Stimulated activated CD8-positive, alpha-beta memory T cell treated with anti-CD3 and anti-CD28 coated beads, Interleukin-2, amount 100 ng/mL, for 1 hour (primary cell): Measurements from ENCODE around the gene CD99L2.
"Not testable (repeated sequence)": the region's sequence is repeated elsewhere in the genome, so short reads cannot be mapped to it uniquely, and the experiment has no call there.

ENCODE experiments used
- DNase-seq, 2 donors: peaks; one replicate each; pipeline ENCODE4 v3.0.0-alpha.2; 2020; ENCODE audit warnings: low read depth in 2 of 2

Gene CD99L2

GRCh38 chrX:150856785-150857184, 41.7 kb downstream of the CD99L2 start:
- no peak for DNase-seq

- DNase-seq: no peak
These were observed 42.4 kb downstream of the CD99L2 start for GRCh38 chrX:150856101-150856500.

DNA sequence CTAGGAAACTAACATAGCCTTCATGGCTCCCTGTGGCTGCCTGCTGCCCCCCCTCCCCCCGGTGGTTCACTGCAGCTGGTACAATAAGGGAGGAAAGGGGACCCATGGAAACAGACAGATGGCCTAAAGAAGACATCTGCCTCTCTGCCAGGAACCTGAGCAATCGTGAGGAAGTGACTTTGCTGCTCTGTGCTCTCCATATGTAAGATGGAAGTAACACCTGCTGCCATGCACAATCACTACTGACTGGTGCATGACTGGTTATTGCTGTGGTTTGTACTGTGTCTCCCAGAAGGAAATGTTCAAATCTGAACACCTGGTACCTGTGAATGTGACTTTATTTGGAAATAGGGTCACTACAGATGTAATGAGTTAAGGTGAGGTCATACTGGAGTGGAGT, 43.6 kb downstream of the CD99L2 start:
- no peak for DNase-seq

GRCh38 chrX:150849996-150850720, 48.3 kb downstream of the CD99L2 start:
- no peak for DNase-seq

- DNase-seq: no peak
These were observed 49.0 kb downstream of the CD99L2 start for GRCh38 chrX:150849486-150849885.

DNA sequence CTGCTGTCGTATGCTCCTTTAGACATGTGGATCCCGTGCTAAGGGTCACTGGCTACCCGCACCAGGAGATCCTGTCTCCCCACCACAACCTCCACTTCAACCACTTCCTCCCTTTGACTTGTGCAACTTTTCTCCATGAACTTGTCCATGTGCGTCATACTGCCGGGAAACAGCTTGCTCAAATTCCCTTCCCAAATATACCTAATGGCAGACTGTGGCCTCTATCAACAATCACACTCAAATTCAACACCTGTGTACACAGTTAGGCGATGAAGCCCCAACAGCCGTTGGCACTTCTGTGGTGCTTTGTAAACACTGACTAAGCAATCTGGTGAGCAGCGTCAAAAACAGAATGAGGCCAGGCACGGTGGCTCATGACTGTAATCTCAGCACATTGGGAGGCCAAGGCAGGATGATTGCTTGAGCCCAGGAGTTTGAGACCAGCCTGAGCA, 49.5 kb downstream of the CD99L2 start:
- no peak for DNase-seq

GRCh38 chrX:150847088-150847487, 51.4 kb downstream of the CD99L2 start:
- DNase-seq: no peak

DNA sequence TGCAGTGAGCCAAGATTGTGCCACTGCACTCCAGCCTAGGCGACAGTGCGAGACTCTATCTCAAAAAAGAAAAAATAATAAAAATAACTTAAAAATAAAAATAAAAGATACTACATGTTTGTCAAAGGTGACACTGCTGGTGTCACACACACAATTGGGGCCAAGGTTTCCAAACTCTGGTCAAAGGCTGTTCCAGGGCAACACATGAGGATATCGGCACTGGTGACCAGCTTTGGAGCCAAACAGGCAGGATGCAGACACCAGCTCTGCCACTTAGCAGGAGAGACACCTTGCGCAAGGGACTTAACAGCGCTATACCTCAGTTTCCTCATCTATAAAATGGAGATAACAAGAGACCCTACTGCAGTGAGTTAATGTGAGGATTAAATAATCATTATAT, 52.3 kb downstream of the CD99L2 start:
- no peak for DNase-seq

- no peak for DNase-seq
These were observed 53.4 kb downstream of the CD99L2 start for GRCh38 chrX:150845091-150845490.

DNA sequence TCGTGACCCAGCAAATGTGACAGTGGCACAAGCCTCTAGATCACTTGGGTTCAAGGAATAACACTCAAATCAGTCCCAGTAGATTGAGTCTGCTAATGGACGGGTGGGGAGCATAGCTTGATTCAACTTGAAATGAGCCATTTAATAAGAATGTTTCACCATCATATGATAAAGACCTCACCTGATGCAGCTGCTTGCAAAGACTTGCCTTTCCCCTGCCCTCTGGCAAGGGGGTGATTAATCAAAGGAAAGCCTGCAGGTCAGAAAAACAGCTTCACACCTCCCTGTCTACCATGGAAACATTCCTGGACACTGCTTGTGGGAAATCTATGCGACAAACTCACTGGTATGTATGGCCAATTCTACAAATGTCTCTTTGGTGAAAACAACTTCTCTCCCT, 54.5 kb downstream of the CD99L2 start:
- no peak for DNase-seq

GRCh38 chrX:150842198-150842685, 56.2 kb downstream of the CD99L2 start:
- DNase-seq: no peak

DNA sequence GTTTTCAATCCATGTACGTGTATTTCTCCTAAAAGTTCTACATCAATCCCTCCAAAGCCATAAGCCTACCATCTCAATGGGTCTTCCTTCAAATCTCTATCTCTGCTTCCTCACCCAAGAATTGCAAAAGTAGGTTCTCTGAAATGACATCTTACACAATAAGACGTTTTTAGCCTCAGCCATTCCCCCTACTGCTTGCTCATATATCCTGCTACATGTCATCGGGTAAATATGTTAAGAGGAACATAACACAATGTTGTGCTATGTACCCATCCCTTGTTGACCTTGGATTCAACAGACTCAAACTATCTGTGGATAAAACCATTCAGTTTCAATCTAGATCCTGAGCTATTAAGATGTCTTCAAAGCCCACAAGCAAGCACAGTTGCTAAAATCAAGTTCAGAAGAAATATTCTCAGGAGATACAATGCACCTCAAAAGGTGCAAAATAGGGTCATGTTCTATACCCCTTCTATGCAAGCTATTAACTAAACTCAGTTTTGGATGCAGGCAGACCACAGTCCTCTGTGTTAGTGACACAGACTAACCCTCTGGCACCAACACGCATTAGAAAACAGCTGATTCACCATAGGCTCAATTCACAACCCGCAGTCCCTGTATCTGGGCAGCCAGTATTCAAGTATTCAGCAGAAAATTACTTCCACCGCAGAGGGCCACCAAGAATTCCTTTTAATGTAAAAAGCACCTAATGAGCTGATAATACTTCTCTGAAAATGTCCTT, 56.8 kb downstream of the CD99L2 start:
- DNase-seq: no peak

- DNase-seq: no peak
These were observed 60.6 kb downstream of the CD99L2 start for GRCh38 chrX:150837845-150838244.

DNA sequence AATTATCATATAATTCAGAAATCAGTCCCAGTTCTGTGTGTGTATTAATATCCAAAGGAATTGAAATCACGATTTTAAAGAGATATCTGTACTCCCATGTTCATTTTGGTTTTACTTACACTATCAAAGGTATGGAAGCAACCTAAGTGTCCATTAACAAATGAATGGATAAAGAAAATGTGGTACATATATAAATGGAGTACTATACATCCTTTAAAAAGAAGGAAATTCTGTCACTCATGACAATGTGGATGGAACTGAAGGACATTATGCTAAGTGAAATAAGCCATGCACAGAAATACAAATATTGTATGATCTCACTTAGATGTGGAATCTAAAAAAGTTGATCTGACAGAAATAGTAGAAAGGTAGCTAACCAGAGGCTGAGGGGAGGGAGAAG, 63.8 kb downstream of the CD99L2 start:
- DNase-seq: no peak

DNA sequence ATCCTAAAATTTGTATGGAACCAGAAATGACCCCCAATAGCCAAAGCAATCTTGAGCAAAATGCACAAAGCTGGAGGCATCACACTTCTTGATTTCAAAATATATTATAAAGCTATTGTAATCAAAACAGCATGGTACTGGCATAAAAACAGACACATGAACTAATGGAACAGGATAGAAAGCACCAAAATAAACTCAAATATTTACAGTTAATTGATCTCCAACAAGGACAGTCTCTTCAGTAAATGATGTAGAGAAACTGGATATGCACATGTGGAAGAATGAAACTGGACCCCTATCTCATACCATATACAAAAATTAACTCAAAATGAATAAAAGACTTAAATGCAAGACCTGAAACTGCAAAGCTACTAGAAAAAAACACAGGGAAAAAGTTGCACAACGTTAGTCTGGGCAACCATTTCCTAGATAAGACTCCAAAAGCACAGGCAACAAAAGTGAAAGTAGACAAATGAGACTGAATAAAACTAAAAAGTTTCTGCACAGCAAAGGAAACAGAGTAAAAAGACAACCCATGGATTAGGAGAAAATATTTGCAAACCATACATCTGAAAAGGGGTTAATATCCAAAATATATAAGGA, 64.9 kb downstream of the CD99L2 start:
- DNase-seq: no peak

- DNase-seq: no peak
These were observed 66.6 kb downstream of the CD99L2 start for GRCh38 chrX:150831863-150832262.

- no peak for DNase-seq
These were observed 69.7 kb downstream of the CD99L2 start for GRCh38 chrX:150828785-150829184.

- DNase-seq: not testable (repeated sequence)
These were observed 74.1 kb downstream of the CD99L2 start for GRCh38 chrX:150824352-150824751.

- not testable (repeated sequence) for DNase-seq
These were observed 74.6 kb downstream of the CD99L2 start for GRCh38 chrX:150823826-150824225.

DNA sequence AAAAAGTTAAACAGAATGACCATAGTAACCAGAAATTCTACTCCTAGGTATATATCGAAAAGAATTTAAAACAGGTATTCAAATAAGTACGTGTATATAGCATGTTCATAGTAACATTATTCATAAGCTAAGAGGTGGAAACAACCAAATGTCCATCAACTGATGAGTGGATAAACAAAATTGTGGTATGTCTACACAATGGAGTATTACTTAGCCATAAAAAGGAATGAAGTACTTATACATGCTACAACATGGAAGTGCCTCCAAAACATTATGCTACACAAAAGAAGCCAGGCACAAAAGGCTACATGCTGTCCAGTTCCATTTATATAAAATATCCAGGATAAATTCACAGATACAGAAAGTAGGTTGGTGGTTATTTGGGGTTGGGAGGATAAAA, 76.5 kb downstream of the CD99L2 start:
- DNase-seq: no peak

GRCh38 chrX:150813922-150814321, 84.5 kb downstream of the CD99L2 start:
- no peak for DNase-seq

- no peak for DNase-seq
These were observed 91.6 kb downstream of the CD99L2 start for GRCh38 chrX:150806827-150807226.

DNA sequence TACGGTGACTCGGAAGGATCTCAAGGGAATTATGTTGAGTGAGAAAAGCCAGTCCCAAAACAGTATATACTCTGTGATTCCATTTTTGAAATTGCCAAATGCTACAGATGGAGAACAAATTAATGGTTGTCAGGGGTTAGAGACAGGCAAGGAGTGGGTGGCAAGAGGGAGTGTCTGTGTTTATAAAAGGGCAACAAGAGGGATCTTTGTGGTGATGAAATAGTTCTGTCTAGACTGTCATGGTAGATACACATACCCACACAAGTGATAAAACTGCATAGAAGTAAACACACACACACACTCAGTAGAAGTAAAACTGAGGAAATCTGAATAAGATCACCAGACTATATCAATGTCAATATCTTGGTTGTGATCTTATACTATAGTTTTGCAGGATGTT, 92.7 kb downstream of the CD99L2 start:
- no peak for DNase-seq
